Measurements from ENCODE around the gene CD207.
A peak's percentile ranks its signal among the peaks of the same experiment; 100 is the strongest.
"Not testable (repeated sequence)": the region's sequence is repeated elsewhere in the genome, so short reads cannot be mapped to it uniquely, and the experiment has no call there.

Gene CD207

GRCh38 chr2:70835643-70836042 is at the start of gene CD207:
TSS of gene CD207 (minus strand) at chr2:70835816. CDS start at chr2:70835776, 40 bp downstream.
- H3K27ac ChIP-seq = no peak within 1 kb of the TSS
- no peak for DNase-seq (ENCODE audit: low read depth, low spot score)

DNA sequence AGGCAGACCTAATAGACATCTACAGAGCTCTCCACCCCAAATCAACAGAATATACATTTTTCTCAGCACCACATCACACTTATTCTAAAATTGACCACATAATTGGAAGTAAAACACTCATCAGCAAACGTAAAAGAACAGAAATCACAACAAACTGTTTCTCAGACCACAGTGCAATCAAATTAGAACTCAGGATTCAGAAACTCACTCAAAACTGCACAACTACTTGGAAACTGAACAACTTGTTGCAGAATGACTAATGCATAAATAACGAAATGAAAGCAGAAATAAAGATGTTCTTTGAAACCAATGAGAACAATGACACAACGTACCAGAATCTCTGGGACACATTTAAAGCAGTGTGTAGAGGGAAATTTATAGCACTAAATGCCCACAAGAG is 42.9 kb upstream of the CD207 start:
- not testable (repeated sequence) for DNase-seq (ENCODE audit: low read depth, low spot score); H3K27ac ChIP-seq

- not testable (repeated sequence) for DNase-seq (ENCODE audit: low read depth, low spot score)
These were observed 40.5 kb upstream of the CD207 start for GRCh38 chr2:70876138-70876537.

DNA sequence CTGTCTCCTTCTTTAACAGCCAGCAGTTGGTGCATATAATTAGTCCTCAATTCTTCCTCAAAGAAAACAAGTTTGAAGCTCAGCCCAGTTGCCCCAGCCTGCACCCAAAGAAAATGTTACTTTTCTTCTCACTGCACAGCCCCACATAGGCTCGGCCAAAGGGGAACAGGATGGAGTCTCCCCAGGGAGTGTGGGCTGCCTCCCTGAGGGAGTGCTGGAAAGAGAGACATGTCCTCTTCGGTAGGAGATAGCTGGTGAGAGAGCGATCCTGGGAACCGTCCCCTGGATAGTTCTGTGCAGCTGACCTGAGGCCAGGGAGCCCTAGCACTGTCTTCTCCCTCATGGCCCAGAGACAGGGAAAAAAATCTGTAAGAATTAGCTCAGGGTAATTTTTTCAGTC is 37.9 kb upstream of the CD207 start:
- DNase-seq (ENCODE audit: low read depth, low spot score) = no peak
- H3K27ac ChIP-seq = no peak overlapping the region

More at GRCh38 chr2:70876138-70876537, 40.5 kb upstream of the CD207 start:
- H3K27ac ChIP-seq = not testable (repeated sequence)

DNA sequence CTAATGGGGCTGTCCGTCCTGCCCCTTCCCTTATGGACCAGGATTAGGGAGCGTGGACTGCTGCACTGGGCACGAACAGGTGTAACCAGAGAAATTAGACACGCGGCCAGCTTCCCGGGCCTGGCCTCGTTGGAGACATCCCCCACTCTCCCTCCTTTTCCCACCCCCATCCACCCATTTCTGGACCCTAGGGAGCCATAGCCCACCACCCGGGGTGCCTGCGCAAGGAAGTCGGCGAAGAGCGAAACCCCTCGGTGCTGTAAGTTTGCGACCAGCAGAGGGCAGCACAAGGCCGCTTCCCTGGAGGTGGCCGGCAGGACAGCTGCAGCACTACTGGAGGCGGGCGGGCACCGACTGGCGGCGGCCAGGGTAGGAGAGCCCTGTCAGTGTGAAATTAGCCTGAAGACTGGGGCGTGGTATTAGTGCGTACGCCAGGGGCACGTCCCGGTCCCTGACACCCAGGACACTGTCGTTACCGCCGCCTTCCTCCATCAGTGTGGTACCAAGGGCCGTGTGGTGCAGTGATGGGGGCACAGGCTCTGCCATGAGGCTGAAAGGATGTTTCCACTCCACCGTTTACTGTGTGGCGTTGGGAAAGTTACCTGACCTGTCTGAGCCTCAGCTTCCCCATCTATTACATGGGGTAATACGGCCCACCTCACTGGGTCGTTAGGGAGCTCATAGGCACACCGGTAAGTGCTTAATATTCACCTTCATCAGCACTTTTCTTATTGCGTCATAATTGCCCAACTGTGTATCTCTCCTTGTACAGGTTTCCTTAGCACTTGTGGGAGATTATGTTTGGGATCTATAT is 36.0 kb upstream of the CD207 start:
- H3K27ac ChIP-seq = no peak overlapping the region
- peak; percentile 5 for DNase-seq (ENCODE audit: low read depth, low spot score)

DNA sequence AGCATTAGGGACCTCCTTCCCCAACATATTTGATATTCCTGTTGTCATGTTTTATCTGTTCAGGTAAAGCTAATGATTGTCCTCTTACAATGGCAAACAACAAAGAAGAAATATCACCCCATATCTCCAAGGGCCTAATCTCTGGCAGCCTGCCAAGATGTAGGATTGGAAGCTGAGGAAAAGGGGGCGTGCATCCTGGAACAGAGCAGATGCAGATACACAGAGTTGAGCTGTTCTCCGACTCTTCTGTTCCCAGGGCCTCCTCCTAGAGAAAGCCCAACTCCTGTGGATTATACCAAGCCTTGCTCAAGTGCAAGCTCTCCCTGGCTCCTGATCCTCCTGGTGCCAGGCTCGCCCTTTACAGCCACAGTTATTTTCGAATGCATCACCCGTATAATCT is 35.2 kb upstream of the CD207 start:
- no peak for DNase-seq (ENCODE audit: low read depth, low spot score)
- H3K27ac ChIP-seq = no peak overlapping the region

GRCh38 chr2:70868970-70869369 is 33.4 kb upstream of the CD207 start:
- DNase-seq (ENCODE audit: low read depth, low spot score) = no peak
- no peak overlapping the region for H3K27ac ChIP-seq

DNA sequence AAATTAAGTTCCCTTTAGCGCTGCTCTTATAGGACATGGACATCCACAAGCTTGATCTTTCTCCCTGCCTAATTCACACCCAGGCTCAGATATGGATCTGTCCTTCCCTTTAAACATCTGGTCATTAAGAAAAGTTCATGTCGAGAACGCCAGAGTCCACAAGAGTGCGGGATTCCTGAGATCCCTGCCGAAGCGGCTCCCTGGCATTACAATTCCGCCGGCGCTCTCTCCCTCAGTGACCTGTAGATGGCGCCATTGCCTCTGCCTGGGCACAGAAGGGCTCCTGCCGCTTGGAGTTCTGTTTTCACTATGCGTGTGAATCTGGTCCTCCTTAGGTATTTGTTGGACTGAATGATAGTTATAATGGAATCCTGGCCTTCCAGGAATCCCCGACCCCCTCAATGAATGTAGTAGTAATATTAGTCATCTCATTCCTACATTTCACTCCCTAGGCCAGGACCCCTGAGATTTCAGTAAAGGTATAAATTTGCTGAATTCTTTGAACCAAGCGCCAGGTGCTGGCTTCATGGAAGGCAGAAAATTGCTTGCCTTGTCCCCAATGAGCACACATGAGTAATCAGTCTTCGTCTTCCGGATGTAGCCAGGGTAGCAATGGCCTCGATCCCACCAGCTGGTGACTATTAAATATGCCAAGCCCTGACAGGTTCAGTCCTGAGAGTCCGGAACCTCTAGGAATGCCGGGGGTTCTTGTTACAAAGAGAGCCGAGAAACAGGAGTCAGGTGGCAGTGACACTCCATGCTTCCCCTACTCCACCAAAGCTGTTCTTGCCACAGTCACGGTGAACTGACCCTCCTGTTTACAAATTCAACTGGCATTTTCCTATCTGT is 26.4 kb upstream of the CD207 start:
- no peak overlapping the region for H3K27ac ChIP-seq
- DNase-seq (ENCODE audit: low read depth, low spot score) = peak; percentile 6

GRCh38 chr2:70855667-70856066 is 20.1 kb upstream of the CD207 start:
- DNase-seq (ENCODE audit: low read depth, low spot score) = no peak
- no peak overlapping the region for H3K27ac ChIP-seq

DNA sequence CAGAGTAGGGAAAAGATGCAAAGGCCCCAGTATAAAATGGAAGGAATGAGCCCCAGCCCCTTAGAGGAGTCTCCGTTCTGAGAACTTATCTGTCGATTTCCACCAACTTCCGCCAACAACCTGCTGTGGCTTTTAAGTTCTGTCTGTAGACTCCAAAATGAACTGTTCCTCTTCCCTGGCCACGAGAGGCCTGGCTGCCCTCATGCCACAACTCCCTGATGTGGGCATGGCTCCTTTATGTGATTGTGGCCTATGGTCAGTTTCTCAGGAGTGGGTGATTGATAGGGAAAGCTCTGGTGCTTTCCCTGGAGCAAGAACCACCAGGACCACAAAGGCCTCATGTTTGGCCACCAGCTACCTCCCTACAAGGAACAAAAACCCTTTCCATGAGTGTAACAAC is 18.8 kb upstream of the CD207 start:
- no peak for DNase-seq (ENCODE audit: low read depth, low spot score)
- no peak overlapping the region for H3K27ac ChIP-seq

DNA sequence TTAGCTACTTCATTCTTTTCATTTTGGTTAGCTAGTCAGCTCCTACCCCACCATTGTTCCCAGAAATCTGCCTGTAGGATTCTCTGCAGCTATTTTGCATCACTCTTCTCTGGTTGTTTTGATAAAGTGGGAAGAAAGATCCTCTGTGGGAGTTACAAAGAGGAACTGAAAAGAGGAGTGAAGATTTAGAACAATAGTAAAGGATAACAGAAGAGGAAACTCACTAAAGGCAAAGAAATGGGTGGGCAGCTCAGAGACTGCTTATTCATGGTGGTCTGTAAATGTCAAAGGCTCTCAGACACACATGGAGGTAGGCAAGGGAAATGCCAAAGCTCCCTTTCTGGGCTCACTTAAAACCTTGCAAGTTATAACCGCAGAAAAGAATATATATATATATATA is 17.2 kb upstream of the CD207 start:
- no peak for DNase-seq (ENCODE audit: low read depth, low spot score)
- H3K27ac ChIP-seq = no peak overlapping the region

- no peak for DNase-seq (ENCODE audit: low read depth, low spot score)
- no peak overlapping the region for H3K27ac ChIP-seq
These were observed 16.1 kb upstream of the CD207 start for GRCh38 chr2:70851704-70852103.

GRCh38 chr2:70850925-70851324 is 15.3 kb upstream of the CD207 start:
- no peak overlapping the region for H3K27ac ChIP-seq
- no peak for DNase-seq (ENCODE audit: low read depth, low spot score)

- H3K27ac ChIP-seq = no peak overlapping the region
- no peak for DNase-seq (ENCODE audit: low read depth, low spot score)
These were observed 6.8 kb upstream of the CD207 start for GRCh38 chr2:70842401-70842800.

GRCh38 chr2:70837980-70838925 is 2.6 kb upstream of the CD207 start:
- DNase-seq (ENCODE audit: low read depth, low spot score) = no peak
- H3K27ac ChIP-seq = no peak overlapping the region

- H3K27ac ChIP-seq = no peak overlapping the region
- DNase-seq (ENCODE audit: low read depth, low spot score) = no peak
These were observed 735 bp downstream of the CD207 start for GRCh38 chr2:70834881-70835280.

GRCh38 chr2:70834106-70834505 is 1.5 kb downstream of the CD207 start:
- H3K27ac ChIP-seq = no peak overlapping the region
- DNase-seq (ENCODE audit: low read depth, low spot score) = no peak

GRCh38 chr2:70833246-70833645 is 2.4 kb downstream of the CD207 start:
- no peak for DNase-seq (ENCODE audit: low read depth, low spot score)

GRCh38 chr2:70832386-70832785 is 3.2 kb downstream of the CD207 start:
- no peak overlapping the region for H3K27ac ChIP-seq
- no peak for DNase-seq (ENCODE audit: low read depth, low spot score)

More at GRCh38 chr2:70833246-70833645, 2.4 kb downstream of the CD207 start:
- H3K27ac ChIP-seq = no peak overlapping the region

DNA sequence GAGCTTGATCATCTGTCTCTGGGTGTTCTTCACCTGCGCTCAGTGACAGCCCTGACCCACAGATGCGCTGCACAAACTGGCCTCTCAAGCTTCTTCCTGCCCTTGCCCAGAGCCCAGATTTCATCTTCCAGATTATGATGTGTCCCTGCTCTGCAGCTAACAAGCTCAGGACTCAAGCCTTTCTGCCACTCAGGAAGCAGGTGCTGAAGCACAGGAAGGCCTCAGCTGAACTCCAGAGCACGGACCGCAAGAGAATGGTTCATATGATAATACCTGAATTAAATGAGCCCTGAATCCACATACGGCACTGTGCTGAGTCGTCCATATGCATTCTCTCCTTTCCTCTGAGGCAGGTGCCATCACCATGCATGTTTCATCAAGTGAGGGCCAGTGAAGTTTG is 3.8 kb downstream of the CD207 start:
- H3K27ac ChIP-seq = no peak overlapping the region
- DNase-seq (ENCODE audit: low read depth, low spot score) = no peak

Data from epithelial cell of prostate (primary cell).